PC-9 (cell line): ENCODE measurements around the gene FLYWCH2.

ENCODE experiments used
- EZH2 ChIP-seq: fragments of 200-600 bp; sonication (generic); IDR thresholded peaks from 2 replicates; pipeline ENCODE4 v1.8.0; 2017; ENCODE audit warnings: antibody characterized with exemption, low read depth
- TF ChIP-seq, protein P1 (sequence below): fragments of 200-600 bp; sonication (generic); conservative IDR thresholded peaks from 2 replicates; pipeline ENCODE4 v1.6.1; 2017; ENCODE audit warnings: mixed run types, antibody characterized with exemption, mild to moderate bottlenecking, moderate library complexity

DNA sequence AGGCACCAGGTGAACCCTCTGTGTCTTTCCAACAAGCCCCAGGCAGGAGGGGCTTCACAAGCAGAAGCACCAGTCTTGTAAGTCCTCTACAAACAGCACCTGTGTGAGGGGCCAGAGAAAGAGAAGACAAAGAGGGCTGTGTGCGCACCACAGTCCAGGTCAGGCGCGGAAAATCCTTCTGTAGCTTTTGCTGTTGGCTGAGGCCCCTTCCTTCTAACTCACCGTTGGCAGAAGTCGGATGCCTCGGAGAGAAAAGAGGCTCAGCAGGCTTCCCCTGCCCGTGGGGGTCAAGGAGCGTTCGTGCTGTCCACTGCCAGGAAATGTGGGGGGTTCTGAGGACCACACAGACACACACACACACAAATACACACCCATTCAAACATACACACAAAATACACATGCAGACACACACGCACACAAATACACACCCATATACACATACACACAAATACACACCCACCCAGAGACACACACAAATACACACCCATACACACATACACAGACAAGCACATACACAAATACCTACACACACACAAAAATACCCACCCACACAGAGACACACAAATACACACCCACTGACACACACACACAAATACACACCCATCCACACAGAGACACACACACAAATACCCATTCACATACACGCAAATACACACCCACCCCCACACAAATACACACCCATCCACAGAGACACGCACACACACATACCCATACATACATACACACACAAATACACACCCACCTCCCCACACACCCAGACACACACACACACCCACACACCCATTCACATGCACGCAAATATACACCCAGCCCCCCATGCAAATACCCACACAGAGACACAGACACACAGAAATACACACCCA is 46.1 kb upstream of the FLYWCH2 start:
- TF ChIP-seq, protein P1, sequence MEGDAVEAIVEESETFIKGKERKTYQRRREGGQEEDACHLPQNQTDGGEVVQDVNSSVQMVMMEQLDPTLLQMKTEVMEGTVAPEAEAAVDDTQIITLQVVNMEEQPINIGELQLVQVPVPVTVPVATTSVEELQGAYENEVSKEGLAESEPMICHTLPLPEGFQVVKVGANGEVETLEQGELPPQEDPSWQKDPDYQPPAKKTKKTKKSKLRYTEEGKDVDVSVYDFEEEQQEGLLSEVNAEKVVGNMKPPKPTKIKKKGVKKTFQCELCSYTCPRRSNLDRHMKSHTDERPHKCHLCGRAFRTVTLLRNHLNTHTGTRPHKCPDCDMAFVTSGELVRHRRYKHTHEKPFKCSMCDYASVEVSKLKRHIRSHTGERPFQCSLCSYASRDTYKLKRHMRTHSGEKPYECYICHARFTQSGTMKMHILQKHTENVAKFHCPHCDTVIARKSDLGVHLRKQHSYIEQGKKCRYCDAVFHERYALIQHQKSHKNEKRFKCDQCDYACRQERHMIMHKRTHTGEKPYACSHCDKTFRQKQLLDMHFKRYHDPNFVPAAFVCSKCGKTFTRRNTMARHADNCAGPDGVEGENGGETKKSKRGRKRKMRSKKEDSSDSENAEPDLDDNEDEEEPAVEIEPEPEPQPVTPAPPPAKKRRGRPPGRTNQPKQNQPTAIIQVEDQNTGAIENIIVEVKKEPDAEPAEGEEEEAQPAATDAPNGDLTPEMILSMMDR: no peak
- no peak for TF ChIP-seq EZH2
